ENCODE measurements around the gene MCRS1. TPM values are rescaled to one million over a fixed set of nuclear protein-coding genes. Genes with fewer than 3 reads are reported as not detected.

The MCRS1 gene
- total and polyA plus RNA-seq, 4 donors: 35.6 to 55.8 (median 49.0) TPM

DNA sequence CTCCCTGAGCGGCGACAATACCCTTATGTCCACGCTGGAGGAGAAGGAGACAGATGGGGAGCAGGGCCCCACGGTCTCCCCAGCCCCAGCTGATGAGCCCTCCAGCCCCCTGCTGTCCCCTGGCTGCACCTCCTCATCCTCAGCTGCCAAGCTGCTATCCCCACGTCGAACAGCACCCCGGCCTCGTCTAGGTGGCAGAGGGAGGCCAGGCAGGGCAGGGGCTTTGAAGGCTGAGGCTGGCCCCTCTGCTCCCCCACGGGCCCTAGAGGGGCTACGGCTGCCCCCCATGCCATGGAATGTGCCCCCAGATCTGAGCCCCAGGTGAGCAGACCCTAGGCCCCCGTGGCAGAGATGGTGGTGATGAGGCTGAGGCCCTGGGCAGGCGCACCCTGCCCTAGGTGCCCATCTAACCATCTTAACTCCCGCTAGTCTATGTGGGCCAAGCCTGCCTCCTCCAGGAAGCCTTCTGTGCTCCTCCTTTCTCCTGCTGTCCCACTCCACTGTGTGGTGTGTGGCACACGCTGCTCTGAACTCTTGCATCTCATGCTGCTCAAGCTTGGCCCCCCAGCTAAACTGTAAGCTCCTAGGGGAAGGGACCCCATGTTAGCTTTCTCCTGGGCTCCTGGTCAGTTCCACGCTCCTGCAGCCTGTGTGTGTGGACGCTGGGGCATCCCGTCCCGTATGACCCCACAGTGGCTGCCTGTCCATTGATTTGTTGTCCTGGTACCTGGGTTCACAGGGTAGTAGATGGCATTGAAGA, 12.1 kb downstream of the MCRS1 start:
- WGBS, 2 donors: 85 to 92% methylated on average over 18 of the region's 18 CpGs
- ATAC-seq (ENCODE audit: insufficient read depth, low FRiP score): no peak
- DNase-seq: no peak
- TF ChIP-seq, protein P1, sequence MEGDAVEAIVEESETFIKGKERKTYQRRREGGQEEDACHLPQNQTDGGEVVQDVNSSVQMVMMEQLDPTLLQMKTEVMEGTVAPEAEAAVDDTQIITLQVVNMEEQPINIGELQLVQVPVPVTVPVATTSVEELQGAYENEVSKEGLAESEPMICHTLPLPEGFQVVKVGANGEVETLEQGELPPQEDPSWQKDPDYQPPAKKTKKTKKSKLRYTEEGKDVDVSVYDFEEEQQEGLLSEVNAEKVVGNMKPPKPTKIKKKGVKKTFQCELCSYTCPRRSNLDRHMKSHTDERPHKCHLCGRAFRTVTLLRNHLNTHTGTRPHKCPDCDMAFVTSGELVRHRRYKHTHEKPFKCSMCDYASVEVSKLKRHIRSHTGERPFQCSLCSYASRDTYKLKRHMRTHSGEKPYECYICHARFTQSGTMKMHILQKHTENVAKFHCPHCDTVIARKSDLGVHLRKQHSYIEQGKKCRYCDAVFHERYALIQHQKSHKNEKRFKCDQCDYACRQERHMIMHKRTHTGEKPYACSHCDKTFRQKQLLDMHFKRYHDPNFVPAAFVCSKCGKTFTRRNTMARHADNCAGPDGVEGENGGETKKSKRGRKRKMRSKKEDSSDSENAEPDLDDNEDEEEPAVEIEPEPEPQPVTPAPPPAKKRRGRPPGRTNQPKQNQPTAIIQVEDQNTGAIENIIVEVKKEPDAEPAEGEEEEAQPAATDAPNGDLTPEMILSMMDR (IDR thresholded peaks at IDR 0.05; ENCODE audit: control extremely low read depth, extremely low read depth): no peak
- Histone ChIP-seq H3K36me3 (ENCODE audit: control insufficient read depth in 4 of 4, insufficient read depth in 4 of 4, low read length in 4 of 4) (peaks cover 6 to 44% (median 15%) of the 10 kb centered on the region in 4 donors), H3K27ac (ENCODE audit: low read depth in 1 of 2, low read length in 1 of 2) (no peak overlapping the region), H3K27me3 (ENCODE audit: control insufficient read depth in 3 of 3, insufficient read depth in 3 of 3, low read length in 2 of 3) (no peaks in the 10 kb centered on the region), H3K4me1 (ENCODE audit: control insufficient read depth in 5 of 5, insufficient read depth in 5 of 5, low read length in 5 of 5) (no peaks in the 10 kb centered on the region), H3K9me3 (ENCODE audit: control insufficient read depth in 4 of 4, insufficient read depth in 3 of 4, low read length in 3 of 4) (no peaks in the 10 kb centered on the region), H3K4me3 (no peak overlapping the region), H3K9ac (ENCODE audit: insufficient read depth in 1 of 2, low read length in 2 of 2) (no peak overlapping the region)

DNA sequence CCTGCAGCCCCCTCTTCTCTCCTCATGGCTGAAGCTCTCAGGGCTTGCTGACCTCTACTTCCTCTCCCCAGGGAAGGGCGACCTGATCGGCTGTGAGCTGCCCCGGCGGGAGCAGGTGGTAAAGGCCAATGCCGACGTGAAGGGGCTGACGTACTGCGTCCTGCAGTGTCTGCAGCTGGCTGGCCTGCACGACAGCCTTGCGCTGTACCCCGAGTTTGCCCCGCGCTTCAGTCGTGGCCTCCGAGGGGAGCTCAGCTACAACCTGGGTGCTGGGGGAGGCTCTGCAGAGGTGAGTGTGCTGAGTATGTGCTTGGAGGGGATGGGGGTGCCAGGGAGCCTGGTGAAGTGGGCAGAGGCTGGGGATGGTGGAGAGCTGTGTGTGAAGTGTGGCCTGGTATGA, 13.7 kb downstream of the MCRS1 start:
- Histone ChIP-seq H3K9ac (ENCODE audit: insufficient read depth in 1 of 2, low read length in 2 of 2) (no peak overlapping the region), H3K36me3 (ENCODE audit: control insufficient read depth in 4 of 4, insufficient read depth in 4 of 4, low read length in 4 of 4) (peaks cover 0 to 31% (median 9%) of the 10 kb centered on the region in 4 donors), H3K27ac (ENCODE audit: low read depth in 1 of 2, low read length in 1 of 2) (no peak overlapping the region), H3K9me3 (ENCODE audit: control insufficient read depth in 4 of 4, insufficient read depth in 3 of 4, low read length in 3 of 4) (no peaks in the 10 kb centered on the region), H3K4me3 (no peak overlapping the region), H3K4me1 (ENCODE audit: control insufficient read depth in 5 of 5, insufficient read depth in 5 of 5, low read length in 5 of 5) (peaks cover 0 to 5% (median 0%) of the 10 kb centered on the region in 5 donors), H3K27me3 (ENCODE audit: control insufficient read depth in 3 of 3, insufficient read depth in 3 of 3, low read length in 2 of 3) (no peaks in the 10 kb centered on the region)
- DNase-seq: no peak
- ATAC-seq (ENCODE audit: insufficient read depth, low FRiP score): no peak
- 81 to 84% methylated on average over 15 of the region's 15 CpGs for WGBS, 2 donors
- TF ChIP-seq, protein P1 (IDR thresholded peaks at IDR 0.05; ENCODE audit: control extremely low read depth, extremely low read depth): no peak

DNA sequence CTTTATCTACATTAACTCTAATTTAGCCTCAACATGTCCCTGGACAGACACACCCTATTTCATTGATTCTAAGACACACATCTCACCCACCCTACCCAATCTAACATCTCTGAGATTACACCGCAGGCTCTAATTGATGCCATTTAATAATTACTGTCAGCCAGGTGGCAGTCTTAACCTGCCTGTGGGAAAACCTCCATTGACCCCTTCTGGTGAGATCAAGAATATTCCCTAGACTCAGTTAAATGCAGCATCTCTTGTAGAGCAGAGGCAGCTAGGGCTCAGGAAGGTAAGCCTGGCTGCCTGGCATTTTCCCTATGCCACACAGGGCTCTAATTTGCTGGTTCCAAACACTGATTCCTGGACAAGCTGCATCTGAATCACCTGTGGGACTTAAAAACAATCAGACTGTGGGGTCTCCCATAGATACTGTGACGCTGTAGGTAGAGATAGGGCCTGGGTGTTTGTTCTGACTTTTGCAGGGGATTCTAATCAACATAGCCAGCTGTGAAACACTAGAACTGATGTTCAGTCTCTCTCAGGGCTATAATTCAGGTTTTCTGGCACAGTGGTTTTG, 14.3 kb downstream of the MCRS1 start:
- no peak for DNase-seq
- no peak overlapping the region for H3K27ac ChIP-seq (ENCODE audit: low read depth in 1 of 2, low read length in 1 of 2)
- H3K9me3 ChIP-seq (ENCODE audit: control insufficient read depth in 4 of 4, insufficient read depth in 3 of 4, low read length in 3 of 4): no peaks in the 10 kb centered on the region
- H3K27me3 ChIP-seq (ENCODE audit: control insufficient read depth in 3 of 3, insufficient read depth in 3 of 3, low read length in 2 of 3): no peaks in the 10 kb centered on the region
- H3K4me1 ChIP-seq (ENCODE audit: control insufficient read depth in 5 of 5, insufficient read depth in 5 of 5, low read length in 5 of 5): peaks cover 0 to 11% (median 4%) of the 10 kb centered on the region in 5 donors
- TF ChIP-seq, protein P1 (IDR thresholded peaks at IDR 0.05; ENCODE audit: control extremely low read depth, extremely low read depth): peak; percentile 22
- H3K9ac ChIP-seq (ENCODE audit: insufficient read depth in 1 of 2, low read length in 2 of 2): no peak overlapping the region
- WGBS, 2 donors: 59 to 62% methylated on average over 2 of the region's 2 CpGs
- ATAC-seq (ENCODE audit: insufficient read depth, low FRiP score): no peak
- H3K4me3 ChIP-seq: no peak overlapping the region
- peaks cover 0 to 25% (median 6%) of the 10 kb centered on the region in 4 donors for H3K36me3 ChIP-seq (ENCODE audit: control insufficient read depth in 4 of 4, insufficient read depth in 4 of 4, low read length in 4 of 4)

Data from lung (tissue), 12 donors.